NCI-H1105 treated with DMSO at 0.1 percent for 48 hours (cell line): Measurements from ENCODE around the gene MYH6.

Experiments
- DNase-seq: peaks from one replicate; lab custom pipeline; 2025; lab: John Stamatoyannopoulos, UW

The MYH6 gene

GRCh38 chr14:23355871-23356435 lies 52.1 kb downstream of the MYH6 start:
- no peak for DNase-seq

GRCh38 chr14:23354990-23355389 lies 53.1 kb downstream of the MYH6 start:
- no peak for DNase-seq

DNA sequence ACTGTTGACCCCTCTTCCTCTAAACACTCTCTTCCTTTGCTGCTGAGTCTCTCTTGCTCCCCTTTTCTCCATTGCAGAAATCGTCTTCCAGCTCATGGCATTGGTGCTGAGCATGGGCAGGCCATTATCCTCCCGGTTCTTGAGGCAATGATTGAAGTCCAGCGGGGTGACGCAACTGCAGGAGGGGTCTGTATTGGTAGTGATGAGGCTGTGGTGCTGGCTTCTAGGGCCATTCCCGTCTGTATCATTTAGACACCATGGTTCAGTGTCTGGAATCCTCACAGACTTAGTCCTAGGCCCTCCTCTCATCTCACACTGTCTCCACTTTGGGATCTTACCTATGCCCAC lies 54.7 kb downstream of the MYH6 start:
- no peak for DNase-seq

DNA sequence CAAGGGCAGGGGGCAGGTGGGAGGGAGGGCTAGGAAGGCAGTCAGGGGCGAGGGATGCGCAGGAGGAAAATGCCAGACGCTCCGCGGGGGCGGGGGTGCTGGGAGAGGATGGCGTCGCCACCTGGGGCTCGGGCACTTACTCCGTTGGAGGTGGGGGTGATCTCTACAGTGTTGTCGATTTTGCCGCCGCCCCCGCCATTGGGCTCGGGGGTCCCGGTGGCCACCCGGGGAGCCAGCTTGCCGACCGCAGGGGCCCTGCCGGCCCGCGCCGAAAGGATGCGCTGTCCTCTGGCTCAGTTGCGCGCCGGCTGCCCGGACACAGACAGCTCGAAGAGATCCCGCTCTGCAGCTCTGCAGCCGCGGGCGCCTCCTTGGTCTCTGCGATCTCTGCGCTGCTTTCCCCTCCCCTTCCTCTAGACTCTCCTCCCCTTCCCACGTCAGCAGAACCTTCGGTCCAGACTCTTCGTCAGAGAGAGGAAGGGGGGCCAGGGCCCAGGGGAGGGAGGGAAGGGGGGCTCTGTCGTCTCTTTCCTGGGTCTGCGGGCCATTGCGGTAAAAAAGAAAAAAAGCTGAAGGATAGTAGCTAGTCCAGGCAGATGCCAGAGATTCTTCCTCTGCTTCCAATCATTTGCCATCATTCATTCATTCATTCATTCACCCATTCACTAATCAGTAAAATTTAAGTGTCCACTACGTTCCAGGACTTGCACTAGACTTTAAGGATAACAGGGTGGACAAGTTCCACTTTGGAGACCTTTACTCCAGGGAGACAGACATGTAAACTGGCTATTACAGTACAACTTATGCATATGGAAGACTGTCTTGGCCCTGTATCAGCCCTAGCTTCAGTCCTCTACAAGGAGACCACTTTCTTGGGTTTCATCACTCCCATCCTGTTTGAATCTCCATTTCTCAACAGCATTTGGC lies 55.3 kb downstream of the MYH6 start, which contains the start of gene SLC22A17:
Gene SLC22A17, minus strand, starts transcription at position 382 of the 927 bp plus-strand sequence.
- DNase-seq, result peak; percentile 77

- DNase-seq, result peak; percentile 32
These were observed 56.2 kb downstream of the MYH6 start for GRCh38 chr14:23351681-23352505.

DNA sequence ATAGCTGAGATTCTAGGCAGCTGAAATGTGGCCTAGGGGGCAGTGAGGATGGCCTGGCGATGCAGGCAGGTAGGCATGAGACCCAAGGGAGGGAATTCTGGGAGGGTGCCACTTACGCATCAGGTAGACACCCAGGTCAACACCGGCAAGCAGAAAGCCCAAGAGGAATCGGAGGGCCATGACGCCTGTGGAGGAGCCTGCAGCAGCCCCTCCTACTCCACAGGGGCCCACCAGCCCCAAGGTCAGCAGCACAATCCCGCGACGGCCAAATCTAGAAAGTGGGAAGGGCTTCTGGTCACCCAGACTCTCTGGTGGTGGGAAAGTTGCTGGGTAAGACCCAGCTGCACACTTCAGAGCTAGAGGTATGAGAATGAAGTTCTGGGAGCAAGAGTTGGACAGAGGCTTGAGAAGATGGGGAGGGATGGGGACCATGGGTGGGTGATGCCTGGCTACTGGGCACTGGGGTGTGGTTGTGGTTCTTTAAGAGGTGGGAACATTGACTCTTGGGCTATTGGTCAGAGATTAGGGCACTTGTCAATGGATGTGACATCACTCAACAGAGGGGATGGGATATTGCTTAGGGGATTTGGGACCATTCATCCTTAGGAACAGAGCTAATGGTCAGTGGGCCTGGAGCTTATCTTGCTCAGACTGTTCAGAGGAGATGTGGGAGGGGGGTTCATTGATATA lies 58.8 kb downstream of the MYH6 start:
- no peak for DNase-seq

GRCh38 chr14:23348297-23348655 lies 59.8 kb downstream of the MYH6 start:
- no peak for DNase-seq

GRCh38 chr14:23347406-23348296 lies 60.4 kb downstream of the MYH6 start:
- no peak for DNase-seq

DNA sequence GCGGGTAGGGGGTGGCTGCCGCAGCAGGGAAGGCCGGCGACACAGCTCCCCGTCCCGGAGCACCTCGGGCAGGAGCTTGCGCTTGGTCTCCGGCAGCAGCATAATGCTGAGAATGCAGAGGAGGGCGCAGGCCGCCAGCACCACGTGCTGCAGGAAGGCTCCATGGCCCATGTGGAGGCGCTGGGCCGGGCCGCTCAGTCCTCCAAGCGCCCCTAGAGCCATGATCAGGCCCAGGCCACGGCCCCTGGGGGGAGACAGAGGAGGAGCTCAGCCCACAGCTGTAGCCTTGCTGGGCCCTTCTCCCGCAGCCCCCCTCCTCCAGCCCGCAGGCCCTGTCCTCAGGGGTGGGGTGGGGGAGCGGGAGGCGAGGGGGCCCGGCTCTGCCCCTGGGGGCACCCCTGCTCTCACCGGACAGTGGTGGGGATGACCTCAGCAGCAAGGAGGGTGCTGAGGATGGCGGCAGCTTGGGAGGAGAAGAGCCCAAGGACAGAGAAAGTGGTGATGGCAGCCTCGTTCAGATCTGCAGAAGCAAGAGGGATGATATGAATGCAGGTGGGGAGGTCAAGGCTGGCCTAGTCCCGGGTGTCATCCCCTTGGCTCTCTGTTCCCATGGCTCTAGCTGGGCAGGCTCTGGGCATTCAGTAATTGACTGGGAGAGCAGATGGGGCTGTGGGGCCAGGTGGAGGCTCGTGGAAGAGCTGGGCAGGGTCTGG lies 61.2 kb downstream of the MYH6 start:
- DNase-seq, result no peak

DNA sequence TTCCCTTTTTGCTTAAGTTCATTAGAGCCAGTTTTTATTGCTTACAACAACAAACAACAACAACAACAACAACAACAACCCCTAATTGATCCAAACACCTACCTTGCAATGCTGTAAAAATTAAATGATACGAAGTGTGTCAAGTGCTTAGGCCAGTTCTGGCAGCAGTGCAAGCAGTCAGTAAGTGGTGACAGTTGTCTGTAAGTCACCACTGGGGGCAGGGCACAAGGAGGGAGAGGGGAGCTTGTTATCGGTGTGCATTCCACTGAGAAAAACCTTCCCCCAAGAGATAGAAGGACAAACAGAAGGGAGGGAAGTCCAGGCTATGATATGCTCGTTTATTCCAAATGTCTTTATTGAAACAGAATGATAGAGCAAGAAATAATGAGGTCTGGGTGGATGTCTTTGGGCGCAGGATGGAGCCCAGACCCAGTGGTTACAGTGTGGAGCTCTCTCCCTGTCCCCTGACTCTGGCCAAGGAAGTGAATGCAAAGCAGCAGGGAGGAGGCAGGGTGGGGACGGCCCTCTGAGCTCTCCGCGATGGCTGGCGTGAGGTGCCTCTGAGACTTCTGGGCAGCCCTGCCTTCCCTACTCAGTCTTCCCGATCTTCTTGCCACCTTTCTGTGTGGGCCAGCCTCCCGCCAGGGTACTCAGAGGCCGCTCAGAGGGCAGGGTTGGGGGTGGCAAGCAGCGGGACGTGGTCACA lies 61.9 kb downstream of the MYH6 start:
- no peak for DNase-seq

- DNase-seq, result no peak
These were observed 63.6 kb downstream of the MYH6 start for GRCh38 chr14:23344481-23344880.

- DNase-seq, result no peak
These were observed 68.4 kb downstream of the MYH6 start for GRCh38 chr14:23339506-23340268.

GRCh38 chr14:23335623-23336022 lies 72.5 kb downstream of the MYH6 start:
- DNase-seq, result no peak
